CD14-positive monocyte (primary cell): ENCODE results near the gene PRICKLE4. TPM values are rescaled to one million over a fixed set of nuclear protein-coding genes. Genes with fewer than 3 reads are reported as not detected.

Source experiments
- DNase-seq, 3 donors: peaks; one replicate each; pipeline ENCODE4 v3.0.0-alpha.2; 2011 to 2022
- H2AFZ ChIP-seq: 2 replicates; pipeline ENCODE4 v1.6.0; 2012; ENCODE audit warnings: mild to moderate bottlenecking, low read depth, low read length, inconsistent platforms; ENCODE audit not compliant: insufficient read depth, poor library complexity, severe bottlenecking
- H3K27ac ChIP-seq, 2 donors: 1 replicate in 1 of 2; 2 replicates in 1 of 2; pipeline ENCODE4 v1.5.1; 2012 to 2013; ENCODE audit warnings: low read length in 2 of 2, control low read depth in 1 of 2, inconsistent platforms in 1 of 2, low read depth in 1 of 2, mild to moderate bottlenecking in 1 of 2
- H3K27me3 ChIP-seq, 2 donors: one replicate each; pipeline versions ENCODE4 v1.6.0 to v1.6.1; 2011 to 2013; ENCODE audit warnings: low read length in 2 of 2; ENCODE audit not compliant: control insufficient read depth in 2 of 2, insufficient read depth in 2 of 2
- H3K36me3 ChIP-seq, 2 donors: replicated peaks in 1 of 2; 1 replicate in 1 of 2; 2 replicates in 1 of 2; pipeline versions ENCODE4 v1.5.1 to v1.6.1; 2012 to 2013; ENCODE audit warnings: low read length in 2 of 2, control low read depth in 1 of 2, inconsistent platforms in 1 of 2, mild to moderate bottlenecking in 1 of 2; ENCODE audit not compliant: insufficient read depth in 2 of 2, control insufficient read depth in 1 of 2
- H3K4me1 ChIP-seq, 2 donors: 1 replicate in 1 of 2; 2 replicates in 1 of 2; pipeline versions ENCODE4 v1.5.1 to v1.6.1; 2012 to 2013; ENCODE audit warnings: low read length in 2 of 2, control low read depth in 1 of 2, inconsistent platforms in 1 of 2, mild to moderate bottlenecking in 1 of 2, moderate library complexity in 1 of 2; ENCODE audit not compliant: insufficient read depth in 2 of 2, control insufficient read depth in 1 of 2
- H3K4me2 ChIP-seq: replicated peaks from 2 replicates; pipeline ENCODE3; 2012; ENCODE audit warnings: low read length, moderate library complexity, mild to moderate bottlenecking; ENCODE audit not compliant: poor library complexity, severe bottlenecking; ENCODE audit errors: extremely low read depth
- H3K4me3 ChIP-seq, 3 experiments: fragments of 200-600 bp in 1 of 3; sonication (generic) in 1 of 3; replicated peaks in 1 of 3; 1 replicate in 2 of 3; 2 replicates in 1 of 3; pipeline ENCODE4 v1.5.1; 2011 to 2013; ENCODE audit warnings: low read length in 3 of 3, mild to moderate bottlenecking in 3 of 3, control low read depth in 2 of 3, low read depth in 2 of 3, inconsistent platforms in 1 of 3, moderate library complexity in 1 of 3
- H3K79me2 ChIP-seq: 2 replicates; pipeline ENCODE4 v1.6.0; 2012; ENCODE audit warnings: mild to moderate bottlenecking, control low read depth, inconsistent platforms, low read length, moderate library complexity; ENCODE audit not compliant: insufficient read depth
- H3K9ac ChIP-seq: 2 replicates; pipeline ENCODE4 v1.6.0; 2017; ENCODE audit warnings: low read length, mild to moderate bottlenecking; ENCODE audit not compliant: insufficient read depth, poor library complexity, severe bottlenecking
- H3K9me3 ChIP-seq, 2 donors: replicated peaks in 1 of 2; 1 replicate in 1 of 2; 2 replicates in 1 of 2; pipeline versions ENCODE4 v1.5.1 to v1.6.1; 2012 to 2013; ENCODE audit warnings: low read length in 2 of 2, control low read depth in 1 of 2; ENCODE audit not compliant: control insufficient read depth in 1 of 2, insufficient read depth in 1 of 2
- H4K20me1 ChIP-seq: 2 replicates; pipeline ENCODE4 v1.6.0; 2012; ENCODE audit warnings: mild to moderate bottlenecking, low read length, control low read depth, moderate library complexity; ENCODE audit not compliant: insufficient read depth
- H3K27ac Mint-ChIP-seq, 7 donors: one replicate each; pipeline ENCODE4 v1.8.0; 2020; ENCODE audit warnings: mild to moderate bottlenecking in 7 of 7, mixed read lengths in 7 of 7, moderate library complexity in 6 of 7, inconsistent platforms in 2 of 7
- H3K27me3 Mint-ChIP-seq, 3 donors: one replicate each; pipeline ENCODE4 v1.8.0; 2021 to 2022; ENCODE audit warnings: low read depth in 3 of 3, mild to moderate bottlenecking in 3 of 3, mixed read lengths in 3 of 3, moderate library complexity in 3 of 3, inconsistent platforms in 1 of 3
- H3K36me3 Mint-ChIP-seq, 2 donors: one replicate each; pipeline ENCODE4 v1.8.0; 2020; ENCODE audit warnings: mixed read lengths in 2 of 2, inconsistent platforms in 1 of 2, mild to moderate bottlenecking in 1 of 2
- H3K4me1 Mint-ChIP-seq: one replicate; pipeline ENCODE4 v1.8.0; 2020; ENCODE audit warnings: mild to moderate bottlenecking, mixed read lengths
- H3K4me3 Mint-ChIP-seq, 2 donors: one replicate each; pipeline ENCODE4 v1.8.0; 2020; ENCODE audit warnings: mild to moderate bottlenecking in 2 of 2, mixed read lengths in 2 of 2, moderate library complexity in 1 of 2
- H3K9me3 Mint-ChIP-seq, 7 donors: one replicate each; pipeline ENCODE4 v1.8.0; 2020 to 2022; ENCODE audit warnings: mixed read lengths in 7 of 7, mild to moderate bottlenecking in 6 of 7, moderate library complexity in 6 of 7, inconsistent platforms in 2 of 7
- CTCF ChIP-seq: fragments of 200-600 bp; IDR thresholded peaks from one replicate; pipeline ENCODE4 v1.8.0; 2022; ENCODE audit warnings: antibody characterized with exemption, mild to moderate bottlenecking
- WGBS: methylation state at CpG from one replicate; pipeline ENCODE4 v1.1.5; 2013; ENCODE audit warnings: missing lambda C conversion rate; ENCODE audit not compliant: insufficient coverage; 5-methylcytosine and 5-hydroxymethylcytosine counted together
- intact Hi-C, 2 donors: fragments of 100-400 bp; cut with micrococcal nuclease; formaldehyde crosslinking; loops; one replicate each; pipeline versions ENCODE4 v1.15.0 to v1.15.1; 2023
- polyA plus RNA-seq, 3 donors: library from polyadenylated mRNA; depleted of rRNA in 1 of 3; unstranded in 2 of 3; stranded (reverse) in 1 of 3; fragments of 300-500 nt in 2 of 3; fragments of >200 nt in 1 of 3; fragmentation: Illumina TruSeq in 2 of 3; gene quantifications; 1 replicate in 2 of 3; 2 replicates in 1 of 3; pipeline ENCODE4 v1.2.3, GENCODE V29; 2012 to 2021

PRICKLE4 gene
- polyA plus RNA-seq, 3 donors, result 0.88 TPM; not detected in 2

GRCh38 chr6:41784581-41785171 lies 4.1 kb downstream of the PRICKLE4 start:
- WGBS, result 100% methylated on average over 1 of the region's 5 CpGs
- Mint-ChIP-seq H3K4me1 (peaks cover 47% of the 10 kb centered on the region), H3K27me3 (peaks cover 3 to 13% (median 8%) of the 10 kb centered on the region in 3 donors), H3K36me3 (peaks cover 8 to 9% of the 10 kb centered on the region in 2 donors), H3K27ac (peak overlapping the region; percentile 76 to 88 (median 82)), H3K4me3 (peak overlapping the region; percentile 36 to 42), H3K9me3 (no peaks in the 10 kb centered on the region)
- Histone ChIP-seq H3K36me3 (peaks cover 7 to 8% of the 10 kb centered on the region in 2 donors), H3K9ac (no peak overlapping the region), H3K27ac (peak overlapping the region; percentile 26 to 58), H3K4me3 (peak overlapping the region in 1 of 3 experiments; percentile 99), H2AFZ (no peak overlapping the region), H3K9me3 (no peaks in the 10 kb centered on the region), H3K4me2 (peak overlapping the region; percentile 95), H3K4me1 (peaks cover 41 to 78% of the 10 kb centered on the region in 2 donors), H3K79me2 (peaks cover 20% of the 10 kb centered on the region), H3K27me3 (peaks cover 0 to 3% of the 10 kb centered on the region in 2 donors), H4K20me1 (peaks cover 18% of the 10 kb centered on the region)
- TF ChIP-seq CTCF, result no peak
- intact Hi-C loops, result loop anchor here (5.0 to 10.0 kb wide), 7 partner anchors 47 to 430 kb away; partner anchors contain the start of genes USP49 (in 2 of the 2), BYSL (in 1 of the 2), MED20 (in 1 of the 2) and MRPS10 (in 1 of the 2)
- DNase-seq, result peak; percentile 63 to 84 (median 82)

GRCh38 chr6:41785254-41785653 lies 4.7 kb downstream of the PRICKLE4 start:
- no peak overlapping the region for H2AFZ ChIP-seq
- intact Hi-C loops, result loop anchor here (5.0 to 10.0 kb wide), 5 partner anchors 110 to 430 kb away; partner anchors contain the start of genes USP49 (in 2 of the 2), BYSL (in 1 of the 2), MED20 (in 1 of the 2) and MRPS10 (in 1 of the 2)
- H3K4me3 ChIP-seq, result peak overlapping the region in 1 of 3 experiments; percentile 99
- peak overlapping the region; percentile 31 to 41 for H3K4me3 Mint-ChIP-seq
- peaks cover 0 to 3% of the 10 kb centered on the region in 2 donors for H3K27me3 ChIP-seq
- DNase-seq, result no peak
- H3K79me2 ChIP-seq, result peaks cover 23% of the 10 kb centered on the region
- TF ChIP-seq CTCF, result no peak
- H3K27me3 Mint-ChIP-seq, result peaks cover 3 to 13% (median 8%) of the 10 kb centered on the region in 3 donors
- peak overlapping the region in 4 of 7 donors; percentile 42 to 84 (median 77) for H3K27ac Mint-ChIP-seq
- H3K9me3 ChIP-seq, result no peaks in the 10 kb centered on the region
- 98% methylated on average over 6 of the region's 11 CpGs for WGBS
- no peak overlapping the region for H3K9ac ChIP-seq
- H4K20me1 ChIP-seq, result peaks cover 18% of the 10 kb centered on the region
- H3K4me2 ChIP-seq, result peak overlapping the region; percentile 95
- peaks cover 14 to 15% of the 10 kb centered on the region in 2 donors for H3K36me3 Mint-ChIP-seq
- no peak overlapping the region for H3K27ac ChIP-seq
- peaks cover 46% of the 10 kb centered on the region for H3K4me1 Mint-ChIP-seq
- H3K36me3 ChIP-seq, result peaks cover 12 to 14% of the 10 kb centered on the region in 2 donors
- H3K4me1 ChIP-seq, result peaks cover 41 to 76% of the 10 kb centered on the region in 2 donors
- H3K9me3 Mint-ChIP-seq, result no peaks in the 10 kb centered on the region
